Liver (tissue), 9 donors: ENCODE data around the gene NFATC4. TPM values are rescaled to one million over a fixed set of nuclear protein-coding genes. Genes with fewer than 3 reads are reported as not detected.
A peak's percentile ranks its signal among the peaks of the same experiment; 100 is the strongest.

Experiments
- DNase-seq: peaks from one replicate; pipeline ENCODE4 v3.0.0-alpha.2; 2017; ENCODE audit warnings: low spot score
- H3K27ac ChIP-seq, 2 donors: one replicate each; pipeline ENCODE4 v1.7.0; 2013; ENCODE audit warnings: inconsistent platforms in 2 of 2, low read length in 2 of 2, control low read depth in 1 of 2, low read depth in 1 of 2, mild to moderate bottlenecking in 1 of 2
- H3K27me3 ChIP-seq, 4 donors: one replicate each; pipeline versions ENCODE4 v1.6.1 to v1.7.0; 2013; ENCODE audit warnings: low read length in 3 of 4, inconsistent platforms in 1 of 4, mild to moderate bottlenecking in 1 of 4, moderate library complexity in 1 of 4; ENCODE audit not compliant: control insufficient read depth in 4 of 4, insufficient read depth in 4 of 4
- H3K36me3 ChIP-seq, 4 donors: one replicate each; pipeline versions ENCODE4 v1.6.1 to v1.7.0; 2013; ENCODE audit warnings: low read length in 3 of 4, mild to moderate bottlenecking in 3 of 4, low read depth in 1 of 4, moderate library complexity in 1 of 4; ENCODE audit not compliant: control insufficient read depth in 4 of 4, insufficient read depth in 3 of 4
- H3K4me1 ChIP-seq, 4 donors: one replicate each; pipeline versions ENCODE4 v1.6.1 to v1.7.0; 2013; ENCODE audit warnings: low read length in 3 of 4, mild to moderate bottlenecking in 3 of 4, moderate library complexity in 1 of 4; ENCODE audit not compliant: control insufficient read depth in 4 of 4, insufficient read depth in 4 of 4
- H3K4me3 ChIP-seq, 3 donors: one replicate each; pipeline versions ENCODE4 v1.6.1 to v1.7.0; 2013; ENCODE audit warnings: low read length in 3 of 3, control low read depth in 1 of 3, low read depth in 1 of 3, mild to moderate bottlenecking in 1 of 3
- H3K9ac ChIP-seq, 2 donors: one replicate each; pipeline ENCODE4 v1.7.0; 2013; ENCODE audit warnings: low read length in 2 of 2, mild to moderate bottlenecking in 2 of 2, moderate library complexity in 2 of 2, control low read depth in 1 of 2, low read depth in 1 of 2
- H3K9me3 ChIP-seq, 4 donors: one replicate each; pipeline versions ENCODE4 v1.6.1 to v1.7.0; 2013; ENCODE audit warnings: low read length in 3 of 4; ENCODE audit not compliant: control insufficient read depth in 4 of 4
- EGR1 ChIP-seq, 2 donors: IDR thresholded peaks; 2 replicates each; pipeline ENCODE4 v1.6.1; 2016 to 2018; ENCODE audit warnings: antibody characterized with exemption in 2 of 2, low read depth in 2 of 2
- FOXA1 ChIP-seq: IDR thresholded peaks from 2 replicates; pipeline ENCODE4 v1.6.1; 2016; ENCODE audit warnings: antibody characterized with exemption
- FOXA2 ChIP-seq: IDR thresholded peaks from 2 replicates; pipeline ENCODE4 v1.6.1; 2016; ENCODE audit warnings: antibody characterized with exemption
- HNF4A ChIP-seq, 2 donors: conservative IDR thresholded peaks; 2 replicates each; pipeline ENCODE4 v1.6.1; 2016; ENCODE audit warnings: antibody characterized with exemption in 2 of 2, mild to moderate bottlenecking in 2 of 2
- HNF4G ChIP-seq: IDR thresholded peaks from 2 replicates; pipeline ENCODE4 v1.6.1; 2016; ENCODE audit warnings: antibody characterized with exemption
- JUND ChIP-seq, 2 donors: IDR thresholded peaks; 2 replicates each; pipeline ENCODE4 v1.6.1; 2016; ENCODE audit warnings: antibody characterized with exemption in 2 of 2
- NR2F2 ChIP-seq: IDR thresholded peaks from 2 replicates; pipeline ENCODE4 v1.6.1; 2016; ENCODE audit warnings: antibody characterized with exemption
- RAD21 ChIP-seq, 2 donors: IDR thresholded peaks; 2 replicates each; pipeline ENCODE4 v1.6.1; 2016; ENCODE audit warnings: antibody characterized with exemption in 2 of 2, mild to moderate bottlenecking in 2 of 2
- RXRA ChIP-seq, 2 donors: IDR thresholded peaks; 2 replicates each; pipeline ENCODE4 v1.6.1; 2017 to 2018; ENCODE audit warnings: antibody characterized with exemption in 2 of 2, mild to moderate bottlenecking in 1 of 2
- SP1 ChIP-seq: IDR thresholded peaks from 2 replicates; pipeline ENCODE4 v1.6.1; 2018; ENCODE audit warnings: antibody characterized with exemption, mild to moderate bottlenecking
- TAF1 ChIP-seq: conservative IDR thresholded peaks from 2 replicates; pipeline ENCODE4 v1.6.1; 2016; ENCODE audit warnings: antibody characterized with exemption, mild to moderate bottlenecking
- YY1 ChIP-seq: IDR thresholded peaks from 2 replicates; pipeline ENCODE4 v1.6.1; 2016; ENCODE audit warnings: antibody characterized with exemption, mild to moderate bottlenecking
- WGBS: extraction: QIAGEN DNeasy Blood & Tissue Kit; methylation state at CpG from one replicate; pipeline ENCODE4 v1.1.7; 2013; 5-methylcytosine and 5-hydroxymethylcytosine counted together
- polyA plus RNA-seq, 2 donors: library from polyadenylated mRNA; stranded (reverse) in 1 of 2; unstranded in 1 of 2; fragments of 200-250 nt in 1 of 2; fragments of >200 nt in 1 of 2; fragmentation: Nextera tagmentation in 1 of 2; extraction: Ambion mirVana in 1 of 2; gene quantifications; one replicate each; pipeline versions ENCODE4 v1.2.1 to v1.2.3, GENCODE V29; 2013 to 2015
- total RNA-seq, 2 donors: library from RNA; depleted of rRNA; stranded (reverse); fragments of >200 nt; gene quantifications; one replicate each; pipeline ENCODE4 v1.2.3, GENCODE V29; 2014
- TF ChIP-seq, protein P1 (sequence below): IDR thresholded peaks from 2 replicates; pipeline ENCODE4 v1.6.1; 2016; ENCODE audit warnings: antibody characterized with exemption
- TF ChIP-seq, protein P2 (sequence below): IDR thresholded peaks from 2 replicates; pipeline ENCODE4 v1.6.1; 2016; ENCODE audit warnings: antibody characterized with exemption, mild to moderate bottlenecking
- TF ChIP-seq, protein P3 (sequence below): fragments of 150-350 bp; IDR thresholded peaks from 2 replicates; pipeline ENCODE4 v1.5.1; 2017; ENCODE audit warnings: improper control_type of control experiment, low read depth, low read length; ENCODE audit not compliant: missing input control
- TF ChIP-seq, protein P4 (sequence below): IDR thresholded peaks from 2 replicates; pipeline ENCODE4 v1.6.1; 2016; ENCODE audit warnings: antibody characterized with exemption
- TF ChIP-seq, protein P5 (sequence below): IDR thresholded peaks from 2 replicates; pipeline ENCODE4 v1.6.1; 2016; ENCODE audit warnings: antibody characterized with exemption
- donor health status: healthy.
- donor health status: healthy.
- donor health status: healthy.
- donor health status: healthy.
- donor health status: healthy.

Gene NFATC4
- total and polyA plus RNA-seq, 4 donors, result 1.0 to 3.6 (median 1.8) TPM

DNA sequence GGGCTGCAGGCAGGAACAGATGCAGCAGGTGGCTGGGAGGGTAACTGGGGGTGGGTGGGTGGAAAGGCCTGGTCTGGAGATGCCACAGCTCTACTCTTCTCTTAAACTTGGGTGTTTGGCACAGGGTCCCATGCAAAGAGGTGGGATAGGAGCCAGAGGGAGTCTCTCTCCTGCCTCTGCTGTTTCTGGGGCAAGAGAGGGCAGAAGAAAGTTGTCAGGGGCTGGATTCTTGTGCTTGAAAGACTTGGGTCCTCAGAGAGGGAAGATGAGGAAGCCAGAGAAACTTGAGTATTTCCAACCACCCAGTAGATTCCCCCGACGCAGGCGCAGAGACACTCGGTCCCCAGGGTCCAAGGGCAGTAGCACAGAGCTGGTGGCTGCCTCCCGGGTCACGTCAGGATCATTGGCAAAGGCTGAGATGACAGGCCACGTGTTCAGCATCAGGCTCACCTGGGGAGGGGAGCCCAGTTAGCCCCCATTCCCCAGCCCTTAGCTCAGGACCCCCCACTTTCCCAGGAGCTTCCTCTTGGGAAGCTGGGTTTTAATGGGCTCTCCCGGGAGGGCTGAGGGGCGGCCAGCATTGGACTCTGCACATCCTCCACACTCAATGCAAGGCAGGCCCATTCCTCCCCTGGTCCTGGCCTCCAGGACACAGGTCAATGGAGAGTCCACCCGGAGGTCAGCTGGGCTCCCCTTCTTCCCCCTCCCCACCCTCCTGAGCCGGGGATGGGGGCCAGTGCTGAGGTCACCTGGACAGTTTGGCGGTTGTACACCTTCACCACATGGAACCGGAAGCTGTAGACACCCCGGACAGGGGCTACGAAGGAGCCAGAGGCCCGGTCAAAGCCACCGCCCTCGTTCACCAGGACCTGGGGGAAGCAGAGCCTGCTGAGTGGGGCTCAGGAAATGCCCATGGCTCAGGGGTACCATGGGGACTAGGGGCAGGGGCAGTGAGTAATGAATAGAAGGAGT is 59.8 kb downstream of the NFATC4 start:
- peak overlapping the region; percentile 19 to 38 for H3K27ac ChIP-seq
- peaks cover 1 to 5% (median 3%) of the 10 kb centered on the region in 4 donors for H3K36me3 ChIP-seq
- TF ChIP-seq FOXA1, result no peak
- TF ChIP-seq, protein P1, sequence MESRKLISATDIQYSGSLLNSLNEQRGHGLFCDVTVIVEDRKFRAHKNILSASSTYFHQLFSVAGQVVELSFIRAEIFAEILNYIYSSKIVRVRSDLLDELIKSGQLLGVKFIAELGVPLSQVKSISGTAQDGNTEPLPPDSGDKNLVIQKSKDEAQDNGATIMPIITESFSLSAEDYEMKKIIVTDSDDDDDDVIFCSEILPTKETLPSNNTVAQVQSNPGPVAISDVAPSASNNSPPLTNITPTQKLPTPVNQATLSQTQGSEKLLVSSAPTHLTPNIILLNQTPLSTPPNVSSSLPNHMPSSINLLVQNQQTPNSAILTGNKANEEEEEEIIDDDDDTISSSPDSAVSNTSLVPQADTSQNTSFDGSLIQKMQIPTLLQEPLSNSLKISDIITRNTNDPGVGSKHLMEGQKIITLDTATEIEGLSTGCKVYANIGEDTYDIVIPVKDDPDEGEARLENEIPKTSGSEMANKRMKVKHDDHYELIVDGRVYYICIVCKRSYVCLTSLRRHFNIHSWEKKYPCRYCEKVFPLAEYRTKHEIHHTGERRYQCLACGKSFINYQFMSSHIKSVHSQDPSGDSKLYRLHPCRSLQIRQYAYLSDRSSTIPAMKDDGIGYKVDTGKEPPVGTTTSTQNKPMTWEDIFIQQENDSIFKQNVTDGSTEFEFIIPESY, result no peak
- no peak for TF ChIP-seq JUND (IDR thresholded peaks at IDR 0.05)
- TF ChIP-seq RXRA (IDR thresholded peaks at IDR 0.05), result peak; percentile 30 to 49
- TF ChIP-seq EGR1 (IDR thresholded peaks at IDR 0.05; ENCODE audit: low read depth in 2 of 2), result no peak
- no peak for TF ChIP-seq HNF4G
- TF ChIP-seq, protein P2, sequence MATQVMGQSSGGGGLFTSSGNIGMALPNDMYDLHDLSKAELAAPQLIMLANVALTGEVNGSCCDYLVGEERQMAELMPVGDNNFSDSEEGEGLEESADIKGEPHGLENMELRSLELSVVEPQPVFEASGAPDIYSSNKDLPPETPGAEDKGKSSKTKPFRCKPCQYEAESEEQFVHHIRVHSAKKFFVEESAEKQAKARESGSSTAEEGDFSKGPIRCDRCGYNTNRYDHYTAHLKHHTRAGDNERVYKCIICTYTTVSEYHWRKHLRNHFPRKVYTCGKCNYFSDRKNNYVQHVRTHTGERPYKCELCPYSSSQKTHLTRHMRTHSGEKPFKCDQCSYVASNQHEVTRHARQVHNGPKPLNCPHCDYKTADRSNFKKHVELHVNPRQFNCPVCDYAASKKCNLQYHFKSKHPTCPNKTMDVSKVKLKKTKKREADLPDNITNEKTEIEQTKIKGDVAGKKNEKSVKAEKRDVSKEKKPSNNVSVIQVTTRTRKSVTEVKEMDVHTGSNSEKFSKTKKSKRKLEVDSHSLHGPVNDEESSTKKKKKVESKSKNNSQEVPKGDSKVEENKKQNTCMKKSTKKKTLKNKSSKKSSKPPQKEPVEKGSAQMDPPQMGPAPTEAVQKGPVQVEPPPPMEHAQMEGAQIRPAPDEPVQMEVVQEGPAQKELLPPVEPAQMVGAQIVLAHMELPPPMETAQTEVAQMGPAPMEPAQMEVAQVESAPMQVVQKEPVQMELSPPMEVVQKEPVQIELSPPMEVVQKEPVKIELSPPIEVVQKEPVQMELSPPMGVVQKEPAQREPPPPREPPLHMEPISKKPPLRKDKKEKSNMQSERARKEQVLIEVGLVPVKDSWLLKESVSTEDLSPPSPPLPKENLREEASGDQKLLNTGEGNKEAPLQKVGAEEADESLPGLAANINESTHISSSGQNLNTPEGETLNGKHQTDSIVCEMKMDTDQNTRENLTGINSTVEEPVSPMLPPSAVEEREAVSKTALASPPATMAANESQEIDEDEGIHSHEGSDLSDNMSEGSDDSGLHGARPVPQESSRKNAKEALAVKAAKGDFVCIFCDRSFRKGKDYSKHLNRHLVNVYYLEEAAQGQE, result no peak
- no peak for TF ChIP-seq TAF1
- TF ChIP-seq, protein P3, sequence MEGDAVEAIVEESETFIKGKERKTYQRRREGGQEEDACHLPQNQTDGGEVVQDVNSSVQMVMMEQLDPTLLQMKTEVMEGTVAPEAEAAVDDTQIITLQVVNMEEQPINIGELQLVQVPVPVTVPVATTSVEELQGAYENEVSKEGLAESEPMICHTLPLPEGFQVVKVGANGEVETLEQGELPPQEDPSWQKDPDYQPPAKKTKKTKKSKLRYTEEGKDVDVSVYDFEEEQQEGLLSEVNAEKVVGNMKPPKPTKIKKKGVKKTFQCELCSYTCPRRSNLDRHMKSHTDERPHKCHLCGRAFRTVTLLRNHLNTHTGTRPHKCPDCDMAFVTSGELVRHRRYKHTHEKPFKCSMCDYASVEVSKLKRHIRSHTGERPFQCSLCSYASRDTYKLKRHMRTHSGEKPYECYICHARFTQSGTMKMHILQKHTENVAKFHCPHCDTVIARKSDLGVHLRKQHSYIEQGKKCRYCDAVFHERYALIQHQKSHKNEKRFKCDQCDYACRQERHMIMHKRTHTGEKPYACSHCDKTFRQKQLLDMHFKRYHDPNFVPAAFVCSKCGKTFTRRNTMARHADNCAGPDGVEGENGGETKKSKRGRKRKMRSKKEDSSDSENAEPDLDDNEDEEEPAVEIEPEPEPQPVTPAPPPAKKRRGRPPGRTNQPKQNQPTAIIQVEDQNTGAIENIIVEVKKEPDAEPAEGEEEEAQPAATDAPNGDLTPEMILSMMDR, result no peak
- TF ChIP-seq HNF4A (conservative IDR thresholded peaks at IDR 0.05), result peak; percentile 48 to 56
- DNase-seq, result no peak
- H3K4me3 ChIP-seq, result no peak overlapping the region
- peaks cover 14 to 87% (median 71%) of the 10 kb centered on the region in 4 donors for H3K4me1 ChIP-seq
- H3K9me3 ChIP-seq, result no peaks in the 10 kb centered on the region
- H3K9ac ChIP-seq, result no peak overlapping the region
- WGBS, result 68% methylated on average over 18 of the region's 18 CpGs
- no peaks in the 10 kb centered on the region for H3K27me3 ChIP-seq

DNA sequence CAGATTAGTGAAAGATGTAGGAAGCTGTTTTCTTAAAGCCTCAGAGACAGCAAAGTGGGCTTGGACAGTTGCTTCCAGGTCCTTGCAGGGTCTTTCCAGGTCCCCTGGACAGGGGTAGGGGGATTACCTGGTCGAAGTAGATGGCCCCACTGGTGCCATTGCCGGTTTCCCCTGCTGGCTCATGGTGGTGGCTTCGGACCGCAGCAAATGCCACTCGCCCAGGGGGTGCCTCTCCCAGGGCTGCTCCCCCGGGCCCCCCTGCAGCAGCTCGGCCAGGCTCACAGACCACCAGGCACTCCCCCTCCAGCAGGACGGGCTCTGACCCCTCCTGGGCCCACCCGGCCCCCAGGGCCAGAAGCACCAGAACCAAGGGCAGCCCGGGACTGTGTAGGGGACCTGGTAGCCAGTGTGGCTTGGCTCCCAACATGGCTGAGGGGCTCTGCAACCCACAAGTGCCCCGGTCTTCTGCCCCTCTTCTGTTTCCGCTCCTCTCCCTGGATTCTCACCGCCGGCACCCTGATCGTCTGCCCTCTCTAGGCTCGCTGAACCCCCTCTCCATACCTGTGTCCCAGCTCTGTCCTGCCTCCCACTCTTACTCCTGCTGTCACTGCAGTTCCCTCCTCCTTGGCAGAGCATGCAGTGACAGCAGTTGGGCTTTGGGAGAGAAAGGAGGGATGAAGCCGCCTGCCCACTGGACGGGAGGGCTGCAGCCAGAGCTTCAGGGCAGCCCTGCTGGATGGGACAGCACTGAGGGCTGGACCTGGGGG is 60.8 kb downstream of the NFATC4 start:
- whole genome bisulfite sequencing, result 92% methylated on average over 18 of the region's 18 CpGs
- Histone ChIP-seq H3K36me3 (peaks cover 7 to 13% (median 11%) of the 10 kb centered on the region in 4 donors), H3K4me3 (no peak overlapping the region), H3K27ac (peak overlapping the region; percentile 90 to 91), H3K27me3 (no peaks in the 10 kb centered on the region), H3K9ac (peak overlapping the region in 1 of 2 donors; percentile 91), H3K9me3 (no peaks in the 10 kb centered on the region), H3K4me1 (peaks cover 14 to 83% (median 69%) of the 10 kb centered on the region in 4 donors)
- DNase-seq, result no peak
- TF ChIP-seq RAD21 (IDR thresholded peaks at IDR 0.05) (no peak), FOXA2 (no peak), NR2F2 (no peak), YY1 (no peak), JUND (IDR thresholded peaks at IDR 0.05) (no peak), RXRA (IDR thresholded peaks at IDR 0.05) (no peak), TAF1 (no peak), SP1 (no peak)
- TF ChIP-seq, protein P4, sequence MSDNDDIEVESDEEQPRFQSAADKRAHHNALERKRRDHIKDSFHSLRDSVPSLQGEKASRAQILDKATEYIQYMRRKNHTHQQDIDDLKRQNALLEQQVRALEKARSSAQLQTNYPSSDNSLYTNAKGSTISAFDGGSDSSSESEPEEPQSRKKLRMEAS, result no peak
- TF ChIP-seq, protein P3, result no peak
- TF ChIP-seq, protein P1, result no peak
- TF ChIP-seq, protein P5, sequence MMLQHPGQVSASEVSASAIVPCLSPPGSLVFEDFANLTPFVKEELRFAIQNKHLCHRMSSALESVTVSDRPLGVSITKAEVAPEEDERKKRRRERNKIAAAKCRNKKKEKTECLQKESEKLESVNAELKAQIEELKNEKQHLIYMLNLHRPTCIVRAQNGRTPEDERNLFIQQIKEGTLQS, result no peak
